Activated CD8-positive, alpha-beta T cell treated with anti-CD3 and anti-CD28 coated beads for 36 hours (primary cell): Measurements from ENCODE around the gene VDAC1. TPM values are rescaled to one million over a fixed set of nuclear protein-coding genes. Genes with fewer than 3 reads are reported as not detected.

Source experiments
- ATAC-seq: fragments of 200-7000 bp; cut with Tn5 transposase; one replicate; pipeline ENCODE4 v1.10.0; 2021; ENCODE audit warnings: mild to moderate bottlenecking, moderate library complexity
- CTCF ChIA-PET: fragments of 350-600 bp; sonication (Branson Sonifier 250); formaldehyde crosslinking; loops from one replicate; lab custom pipeline; 2021; ENCODE audit warnings: antibody characterized with exemption; lab: Charles Lee
- POLR2A ChIA-PET: fragments of 350-600 bp; sonication (Branson Sonifier 250); formaldehyde crosslinking; loops from one replicate; lab custom pipeline; 2021; ENCODE audit warnings: antibody characterized with exemption; lab: Charles Lee
- DNase-seq: peaks from one replicate; pipeline ENCODE4 v3.0.0-alpha.2; 2020
- H3K27ac Mint-ChIP-seq: one replicate; pipeline ENCODE4 v1.8.0; 2021; ENCODE audit warnings: mild to moderate bottlenecking, mixed read lengths
- H3K27me3 Mint-ChIP-seq: one replicate; pipeline ENCODE4 v1.8.0; 2021; ENCODE audit warnings: mixed read lengths
- H3K36me3 Mint-ChIP-seq: one replicate; pipeline ENCODE4 v1.8.0; 2021; ENCODE audit warnings: low read depth, mixed read lengths
- H3K4me1 Mint-ChIP-seq: one replicate; pipeline ENCODE4 v1.8.0; 2021; ENCODE audit warnings: low read depth, mixed read lengths
- H3K4me3 Mint-ChIP-seq: one replicate; pipeline ENCODE4 v1.8.0; 2021; ENCODE audit warnings: mild to moderate bottlenecking, moderate library complexity, mixed read lengths
- H3K9me3 Mint-ChIP-seq: one replicate; pipeline ENCODE4 v1.8.0; 2021; ENCODE audit warnings: mixed read lengths
- intact Hi-C: fragments of 100-400 bp; cut with micrococcal nuclease; formaldehyde crosslinking; loops from one replicate; pipeline ENCODE4 v1.10.0; 2022
- total RNA-seq, 2 experiments: library from RNA; stranded (reverse); gene quantifications; one replicate each; pipeline ENCODE4 v1.2.3, GENCODE V29; 2021
- TF ChIP-seq, protein P1 (sequence below): fragments of 200-600 bp; IDR thresholded peaks from one replicate; pipeline ENCODE4 v1.8.0; 2022; ENCODE audit warnings: antibody characterized with exemption, mild to moderate bottlenecking

The VDAC1 gene
- total RNA-seq, 2 experiments from 2014 or later, result 481 to 484 TPM

DNA sequence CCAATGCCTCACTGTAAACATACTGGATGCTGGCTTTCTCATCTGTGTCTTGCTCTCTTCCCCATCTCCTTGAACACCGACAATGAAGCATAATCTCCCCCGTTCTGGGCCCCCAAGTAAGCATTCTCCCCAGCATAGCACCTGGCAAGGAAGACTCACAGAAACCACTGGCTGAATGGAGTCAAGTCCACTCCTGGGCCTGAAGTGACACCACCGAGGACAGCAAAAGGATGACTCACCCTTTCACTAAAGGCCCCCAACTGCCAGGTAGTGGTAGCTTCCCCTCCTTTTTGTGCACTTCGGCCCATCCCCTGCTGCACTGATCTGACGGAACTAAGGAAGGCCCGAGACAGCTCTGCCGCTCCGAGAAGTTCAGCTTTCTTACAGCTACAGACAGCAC lies 9.4 kb downstream of the VDAC1 start:
- CTCF ChIA-PET, result interaction anchor here (0.6 to 2.9 kb wide), 8 partner anchors 7 to 174 kb away, joined by 3 to 11 read pairs (median 4); no protein-coding TSS in a partner anchor

DNA sequence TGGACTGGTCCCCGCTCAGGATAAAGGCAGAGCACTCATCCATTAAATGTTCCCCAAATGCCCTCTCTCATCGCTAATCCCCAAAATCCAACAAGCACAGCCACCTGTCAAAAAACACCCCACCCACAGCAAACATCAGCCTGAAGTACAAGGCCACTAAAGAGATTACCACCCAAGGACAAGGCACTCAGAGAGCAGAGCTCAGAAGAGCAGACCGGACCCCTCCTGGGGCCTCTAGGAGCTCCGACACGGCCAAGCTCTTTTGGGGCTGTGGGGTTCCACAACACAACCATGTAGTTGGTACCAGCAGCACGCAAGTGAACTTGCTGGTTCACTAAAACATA lies 9.8 kb downstream of the VDAC1 start:
- no peak overlapping the region for H3K4me3 Mint-ChIP-seq
- ChIA-PET POLR2A (interaction anchor here (1.0 to 1.4 kb wide), 4 partner anchors 8 to 182 kb away, joined by 3 to 5 read pairs (median 4); partner anchors contain the start of gene SKP1), CTCF (interaction anchor here (0.7 to 2.9 kb wide), 6 partner anchors 7 to 174 kb away, joined by 3 to 11 read pairs (median 4); no protein-coding TSS in a partner anchor)
- intact Hi-C loops, result no loop called here
- no peak for ATAC-seq
- H3K4me1 Mint-ChIP-seq, result peaks cover 51% of the 10 kb centered on the region
- H3K9me3 Mint-ChIP-seq, result no peaks in the 10 kb centered on the region
- H3K27me3 Mint-ChIP-seq, result no peaks in the 10 kb centered on the region
- no peak for DNase-seq
- H3K36me3 Mint-ChIP-seq, result peaks cover 29% of the 10 kb centered on the region
- TF ChIP-seq, protein P1, sequence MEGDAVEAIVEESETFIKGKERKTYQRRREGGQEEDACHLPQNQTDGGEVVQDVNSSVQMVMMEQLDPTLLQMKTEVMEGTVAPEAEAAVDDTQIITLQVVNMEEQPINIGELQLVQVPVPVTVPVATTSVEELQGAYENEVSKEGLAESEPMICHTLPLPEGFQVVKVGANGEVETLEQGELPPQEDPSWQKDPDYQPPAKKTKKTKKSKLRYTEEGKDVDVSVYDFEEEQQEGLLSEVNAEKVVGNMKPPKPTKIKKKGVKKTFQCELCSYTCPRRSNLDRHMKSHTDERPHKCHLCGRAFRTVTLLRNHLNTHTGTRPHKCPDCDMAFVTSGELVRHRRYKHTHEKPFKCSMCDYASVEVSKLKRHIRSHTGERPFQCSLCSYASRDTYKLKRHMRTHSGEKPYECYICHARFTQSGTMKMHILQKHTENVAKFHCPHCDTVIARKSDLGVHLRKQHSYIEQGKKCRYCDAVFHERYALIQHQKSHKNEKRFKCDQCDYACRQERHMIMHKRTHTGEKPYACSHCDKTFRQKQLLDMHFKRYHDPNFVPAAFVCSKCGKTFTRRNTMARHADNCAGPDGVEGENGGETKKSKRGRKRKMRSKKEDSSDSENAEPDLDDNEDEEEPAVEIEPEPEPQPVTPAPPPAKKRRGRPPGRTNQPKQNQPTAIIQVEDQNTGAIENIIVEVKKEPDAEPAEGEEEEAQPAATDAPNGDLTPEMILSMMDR, result no peak
- H3K27ac Mint-ChIP-seq, result no peak overlapping the region

More for the DNA sequence above, 9.4 kb downstream of the VDAC1 start:
- no peaks in the 10 kb centered on the region for H3K27me3 Mint-ChIP-seq
- TF ChIP-seq, protein P1, result no peak
- DNase-seq (no peak), ATAC-seq (no peak)
- POLR2A ChIA-PET, result interaction anchor here (1.0 to 1.4 kb wide), 4 partner anchors 8 to 181 kb away, joined by 3 to 5 read pairs (median 4); partner anchors contain the start of gene SKP1
- H3K4me3 Mint-ChIP-seq, result no peak overlapping the region
- H3K27ac Mint-ChIP-seq, result no peak overlapping the region
- peaks cover 54% of the 10 kb centered on the region for H3K4me1 Mint-ChIP-seq
- intact Hi-C loops, result no loop called here
- no peaks in the 10 kb centered on the region for H3K9me3 Mint-ChIP-seq
- peaks cover 28% of the 10 kb centered on the region for H3K36me3 Mint-ChIP-seq

DNA sequence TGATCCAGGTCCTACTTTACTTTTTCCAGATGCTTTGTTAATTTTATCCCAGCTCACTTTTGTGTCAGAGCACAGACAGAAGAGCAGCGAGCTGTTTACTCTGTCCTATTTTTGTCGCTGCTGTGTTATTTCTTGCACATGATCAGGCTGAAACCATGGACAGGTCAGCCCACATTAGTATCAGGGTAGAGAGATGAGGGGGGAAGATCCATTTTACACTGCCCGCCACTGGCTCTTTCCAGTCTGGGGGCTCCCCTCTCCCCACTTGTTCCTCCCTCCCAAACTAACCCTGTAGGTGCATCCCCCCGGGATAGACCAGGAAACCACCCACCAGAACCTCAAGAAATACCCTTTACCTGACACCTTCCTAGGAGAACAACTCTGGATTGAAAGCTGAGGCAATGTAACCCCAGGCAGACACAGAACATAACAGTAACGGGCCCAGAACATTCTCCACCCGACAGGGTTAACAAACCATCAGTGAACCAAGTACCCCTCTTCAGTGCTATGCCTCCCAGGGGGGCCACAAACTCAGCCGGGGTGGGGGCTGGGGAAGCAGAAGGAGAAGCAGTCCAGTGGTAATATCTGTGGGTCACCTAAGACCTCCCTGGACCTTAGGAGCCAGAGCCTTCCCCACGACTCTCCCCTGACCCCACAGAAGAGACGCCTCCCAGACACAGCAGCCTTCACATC lies 10.3 kb downstream of the VDAC1 start:
- Mint-ChIP-seq H3K27me3 (no peaks in the 10 kb centered on the region), H3K4me1 (peaks cover 47% of the 10 kb centered on the region), H3K27ac (no peak overlapping the region), H3K36me3 (peaks cover 32% of the 10 kb centered on the region), H3K4me3 (no peak overlapping the region), H3K9me3 (no peaks in the 10 kb centered on the region)
- intact Hi-C loops, result no loop called here
- DNase-seq (no peak), ATAC-seq (no peak)
- POLR2A ChIA-PET, result interaction anchor here (1.1 to 1.4 kb wide), 4 partner anchors 9 to 182 kb away, joined by 3 to 5 read pairs (median 4); partner anchors contain the start of gene SKP1
- TF ChIP-seq, protein P1, result no peak
- CTCF ChIA-PET, result interaction anchor here (0.9 to 1.7 kb wide), 5 partner anchors 9 to 906 kb away, joined by 3 to 4 read pairs (median 3); no protein-coding TSS in a partner anchor

DNA sequence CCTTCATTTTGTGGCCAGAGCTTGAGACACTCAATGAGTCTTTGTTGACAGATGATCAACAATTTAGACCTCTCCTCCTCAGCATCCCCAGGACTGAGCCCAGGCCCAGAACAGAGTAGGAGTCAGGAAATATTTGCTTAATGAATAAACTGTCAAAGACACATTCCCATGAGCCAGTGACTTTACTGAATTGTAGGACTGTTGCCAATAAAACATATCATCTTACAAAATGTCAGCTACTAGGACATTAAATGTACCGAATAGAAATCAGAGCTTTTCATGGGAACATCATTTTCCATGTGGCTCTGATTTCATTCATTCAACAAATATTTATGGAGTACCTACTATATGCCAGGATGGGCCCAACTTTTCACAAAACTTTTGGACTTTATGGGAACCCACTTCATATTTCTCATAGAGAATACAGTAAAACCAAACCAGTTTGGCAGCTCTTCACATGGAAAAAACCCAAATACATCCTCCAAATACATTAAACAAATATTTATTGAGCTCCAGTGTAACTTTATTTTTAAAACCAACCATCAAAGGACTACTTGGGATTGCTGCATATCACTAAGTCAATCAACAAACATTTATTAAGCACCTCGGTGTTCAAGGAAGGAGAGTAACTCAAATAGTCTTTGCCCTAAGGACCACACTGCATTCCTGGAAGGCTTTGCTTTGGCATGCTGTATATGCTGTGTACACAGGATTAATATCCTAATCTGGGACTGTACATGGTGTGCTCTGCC lies 11.4 kb downstream of the VDAC1 start:
- H3K36me3 Mint-ChIP-seq, result peaks cover 38% of the 10 kb centered on the region

More for the DNA sequence above, 11.4 kb downstream of the VDAC1 start:
- Mint-ChIP-seq H3K27me3 (no peaks in the 10 kb centered on the region), H3K4me1 (peaks cover 40% of the 10 kb centered on the region), H3K9me3 (no peaks in the 10 kb centered on the region), H3K27ac (no peak overlapping the region), H3K4me3 (no peak overlapping the region)
- POLR2A ChIA-PET, result interaction anchor here (0.8 to 1.2 kb wide), 6 partner anchors 9 to 184 kb away, joined by 3 to 7 read pairs (median 3); partner anchors contain the start of gene SKP1
- intact Hi-C loops, result no loop called here
- CTCF ChIA-PET, result interaction anchor here (0.9 to 2.1 kb wide), 6 partner anchors 10 to 905 kb away, joined by 3 to 6 read pairs (median 4); no protein-coding TSS in a partner anchor
- DNase-seq, result no peak
- no peak for ATAC-seq
- TF ChIP-seq, protein P1, result no peak
